SK-N-SH treated with all-trans-retinoic acid at 6 μM for 48 hours (cell line): ENCODE measurements around the gene MUC5AC.

ENCODE experiments used
- ATAC-seq: fragments of 200-7000 bp; cut with Tn5 transposase; 3 replicates; pipeline ENCODE4 v1.9.1; 2020; ENCODE audit warnings: mild to moderate bottlenecking, moderate library complexity
- ARNTL ChIP-seq: fragments of 450-650 bp; formaldehyde crosslinking; IDR thresholded peaks from 2 replicates; pipeline ENCODE4 v1.5.0; 2020; ENCODE audit warnings: low read depth, mild to moderate bottlenecking, moderate library complexity, borderline replicate concordance
- BACH2 ChIP-seq: fragments of 250-450 bp; sonication (Bioruptor Pico); IDR thresholded peaks from 2 replicates; pipeline ENCODE4 v1.9.0; 2021; ENCODE audit warnings: mild to moderate bottlenecking, borderline replicate concordance
- CSDC2 ChIP-seq: fragments of 250-450 bp; sonication (Bioruptor Pico); IDR thresholded peaks from 2 replicates; pipeline ENCODE4 v1.5.0; 2020; ENCODE audit warnings: mild to moderate bottlenecking, moderate library complexity
- ESRRG ChIP-seq: fragments of 250-450 bp; sonication (Bioruptor Pico); IDR thresholded peaks from 2 replicates; pipeline ENCODE4 v1.6.1; 2021; ENCODE audit warnings: mild to moderate bottlenecking
- GLIS3 ChIP-seq: fragments of 250-450 bp; sonication (Bioruptor Pico); IDR thresholded peaks from 2 replicates; pipeline ENCODE4 v1.5.0; 2020; ENCODE audit warnings: mild to moderate bottlenecking, moderate library complexity
- OSR1 ChIP-seq: fragments of 250-450 bp; sonication (Bioruptor Pico); IDR thresholded peaks from 2 replicates; pipeline ENCODE4 v1.8.0; 2022; ENCODE audit warnings: moderate library complexity, mild to moderate bottlenecking, inconsistent platforms
- PPARA ChIP-seq: fragments of 250-450 bp; sonication (Bioruptor Pico); IDR thresholded peaks from 2 replicates; pipeline ENCODE4 v1.5.0; 2020; ENCODE audit warnings: mild to moderate bottlenecking, borderline replicate concordance
- RARB ChIP-seq: fragments of 250-450 bp; sonication (Bioruptor Pico); IDR thresholded peaks from 2 replicates; pipeline ENCODE4 v1.8.0; 2021; ENCODE audit warnings: mild to moderate bottlenecking, moderate library complexity
- SNAI2 ChIP-seq: fragments of 250-450 bp; sonication (Bioruptor Pico); IDR thresholded peaks from 2 replicates; pipeline ENCODE4 v1.5.0; 2020; ENCODE audit warnings: mild to moderate bottlenecking, moderate library complexity
- TCF4 ChIP-seq: fragments of 250-450 bp; sonication (Bioruptor Pico); IDR thresholded peaks from 2 replicates; pipeline ENCODE4 v1.8.0; 2021; ENCODE audit warnings: mild to moderate bottlenecking, moderate library complexity, borderline replicate concordance
- TOX ChIP-seq: fragments of 250-450 bp; sonication (Bioruptor Pico); IDR thresholded peaks from 2 replicates; pipeline ENCODE4 v1.8.0; 2021; ENCODE audit warnings: mild to moderate bottlenecking, moderate library complexity, borderline replicate concordance
- ZC3H10 ChIP-seq: fragments of 250-450 bp; sonication (Bioruptor Pico); IDR thresholded peaks from 2 replicates; pipeline ENCODE4 v1.5.1; 2021; ENCODE audit warnings: mild to moderate bottlenecking, moderate library complexity
- ZFP3 ChIP-seq: fragments of 250-450 bp; sonication (Bioruptor Pico); IDR thresholded peaks from 2 replicates; pipeline ENCODE4 v1.5.0; 2020; ENCODE audit warnings: mild to moderate bottlenecking, moderate library complexity
- ZFP30 ChIP-seq: fragments of 450-650 bp; formaldehyde crosslinking; IDR thresholded peaks from 2 replicates; pipeline ENCODE4 v1.5.0; 2022; ENCODE audit warnings: mild to moderate bottlenecking, moderate library complexity
- ZNF565 ChIP-seq: fragments of 450-650 bp; formaldehyde crosslinking; conservative IDR thresholded peaks from 2 replicates; pipeline ENCODE4 v1.5.0; 2020; ENCODE audit warnings: low read depth, mild to moderate bottlenecking, moderate library complexity
- ZNF70 ChIP-seq: fragments of 450-650 bp; formaldehyde crosslinking; IDR thresholded peaks from 2 replicates; pipeline ENCODE4 v1.5.0; 2020; ENCODE audit warnings: mild to moderate bottlenecking, moderate library complexity
- ZNF8 ChIP-seq: fragments of 450-650 bp; formaldehyde crosslinking; IDR thresholded peaks from 2 replicates; pipeline ENCODE4 v1.5.0; 2020; ENCODE audit warnings: mild to moderate bottlenecking, moderate library complexity
- TF ChIP-seq, protein P1 (sequence below): fragments of 250-450 bp; sonication (Bioruptor Pico); IDR thresholded peaks from 2 replicates; pipeline ENCODE4 v1.8.0; 2021; ENCODE audit warnings: low read depth, mild to moderate bottlenecking, moderate library complexity, borderline replicate concordance
- TF ChIP-seq, protein P2 (sequence below): fragments of 250-450 bp; sonication (Bioruptor Pico); IDR thresholded peaks from 2 replicates; pipeline ENCODE4 v1.5.1; 2021; ENCODE audit warnings: mild to moderate bottlenecking, moderate library complexity
- TF ChIP-seq, protein P3 (sequence below): fragments of 250-450 bp; sonication (Bioruptor Pico); IDR thresholded peaks from 2 replicates; pipeline ENCODE4 v1.8.0; 2020; ENCODE audit warnings: mild to moderate bottlenecking, moderate library complexity, borderline replicate concordance
- TF ChIP-seq, protein P4 (sequence below): fragments of 250-450 bp; sonication (Bioruptor Pico); IDR thresholded peaks from 2 replicates; pipeline ENCODE4 v1.5.1; 2020; ENCODE audit warnings: low read depth, mild to moderate bottlenecking, moderate library complexity
- TF ChIP-seq, protein P5 (sequence below): fragments of 250-450 bp; sonication (Bioruptor Pico); IDR thresholded peaks from 2 replicates; pipeline ENCODE4 v1.5.0; 2020; ENCODE audit warnings: mild to moderate bottlenecking, moderate library complexity

Gene MUC5AC

DNA sequence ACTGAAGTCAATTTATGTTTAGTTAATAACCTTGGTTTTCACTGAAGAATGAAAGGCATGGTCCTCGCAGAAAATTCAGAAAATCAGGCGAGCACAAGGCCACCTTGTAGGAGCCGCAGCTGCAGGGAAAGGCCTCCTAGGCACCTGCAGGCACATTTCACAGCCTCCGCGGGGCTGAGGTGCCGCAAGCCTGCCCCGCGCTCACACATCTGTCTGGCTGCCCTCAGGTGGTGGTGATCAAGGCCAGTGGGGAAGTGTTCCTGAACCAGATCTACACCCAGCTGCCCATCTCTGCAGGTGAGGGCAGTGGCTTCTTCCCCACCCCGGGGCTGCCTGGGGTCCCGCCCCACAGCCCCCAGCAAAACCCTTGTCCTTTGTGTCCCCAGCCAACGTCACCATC lies 10.5 kb downstream of the MUC5AC start (continued):
- TF ChIP-seq, protein P1, sequence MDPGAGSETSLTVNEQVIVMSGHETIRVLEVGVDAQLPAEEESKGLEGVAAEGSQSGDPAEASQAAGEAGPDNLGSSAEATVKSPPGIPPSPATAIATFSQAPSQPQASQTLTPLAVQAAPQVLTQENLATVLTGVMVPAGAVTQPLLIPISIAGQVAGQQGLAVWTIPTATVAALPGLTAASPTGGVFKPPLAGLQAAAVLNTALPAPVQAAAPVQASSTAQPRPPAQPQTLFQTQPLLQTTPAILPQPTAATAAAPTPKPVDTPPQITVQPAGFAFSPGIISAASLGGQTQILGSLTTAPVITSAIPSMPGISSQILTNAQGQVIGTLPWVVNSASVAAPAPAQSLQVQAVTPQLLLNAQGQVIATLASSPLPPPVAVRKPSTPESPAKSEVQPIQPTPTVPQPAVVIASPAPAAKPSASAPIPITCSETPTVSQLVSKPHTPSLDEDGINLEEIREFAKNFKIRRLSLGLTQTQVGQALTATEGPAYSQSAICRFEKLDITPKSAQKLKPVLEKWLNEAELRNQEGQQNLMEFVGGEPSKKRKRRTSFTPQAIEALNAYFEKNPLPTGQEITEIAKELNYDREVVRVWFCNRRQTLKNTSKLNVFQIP, result no peak

DNA sequence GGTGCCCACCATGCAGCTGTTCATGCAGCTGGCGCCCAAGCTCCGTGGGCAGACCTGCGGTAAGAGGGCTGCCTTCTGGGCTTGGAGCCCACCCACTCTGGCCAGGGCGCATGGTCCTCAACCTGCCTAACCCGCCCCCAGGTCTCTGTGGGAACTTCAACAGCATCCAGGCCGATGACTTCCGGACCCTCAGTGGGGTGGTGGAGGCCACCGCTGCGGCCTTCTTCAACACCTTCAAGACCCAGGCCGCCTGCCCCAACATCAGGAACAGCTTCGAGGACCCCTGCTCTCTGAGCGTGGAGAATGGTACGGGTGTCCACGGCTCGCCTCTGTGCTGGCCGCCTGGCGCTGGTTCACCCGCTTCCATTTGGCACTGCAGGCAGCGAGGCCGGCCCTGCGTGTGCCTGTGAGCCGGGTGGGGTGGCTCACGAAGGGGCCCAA lies 11.0 kb downstream of the MUC5AC start:
- no peak for TF ChIP-seq RARB
- no peak for TF ChIP-seq ZNF565 (CRISPR knock-in tag)
- TF ChIP-seq PPARA (CRISPR knock-in tag), result no peak
- TF ChIP-seq ZNF8 (CRISPR knock-in tag), result no peak
- no peak for TF ChIP-seq ARNTL (CRISPR knock-in tag)
- TF ChIP-seq, protein P2, sequence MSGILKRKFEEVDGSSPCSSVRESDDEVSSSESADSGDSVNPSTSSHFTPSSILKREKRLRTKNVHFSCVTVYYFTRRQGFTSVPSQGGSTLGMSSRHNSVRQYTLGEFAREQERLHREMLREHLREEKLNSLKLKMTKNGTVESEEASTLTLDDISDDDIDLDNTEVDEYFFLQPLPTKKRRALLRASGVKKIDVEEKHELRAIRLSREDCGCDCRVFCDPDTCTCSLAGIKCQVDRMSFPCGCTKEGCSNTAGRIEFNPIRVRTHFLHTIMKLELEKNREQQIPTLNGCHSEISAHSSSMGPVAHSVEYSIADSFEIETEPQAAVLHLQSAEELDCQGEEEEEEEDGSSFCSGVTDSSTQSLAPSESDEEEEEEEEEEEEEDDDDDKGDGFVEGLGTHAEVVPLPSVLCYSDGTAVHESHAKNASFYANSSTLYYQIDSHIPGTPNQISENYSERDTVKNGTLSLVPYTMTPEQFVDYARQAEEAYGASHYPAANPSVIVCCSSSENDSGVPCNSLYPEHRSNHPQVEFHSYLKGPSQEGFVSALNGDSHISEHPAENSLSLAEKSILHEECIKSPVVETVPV (CRISPR knock-in tag), result no peak
- TF ChIP-seq OSR1 (CRISPR knock-in tag), result no peak
- TF ChIP-seq, protein P3, sequence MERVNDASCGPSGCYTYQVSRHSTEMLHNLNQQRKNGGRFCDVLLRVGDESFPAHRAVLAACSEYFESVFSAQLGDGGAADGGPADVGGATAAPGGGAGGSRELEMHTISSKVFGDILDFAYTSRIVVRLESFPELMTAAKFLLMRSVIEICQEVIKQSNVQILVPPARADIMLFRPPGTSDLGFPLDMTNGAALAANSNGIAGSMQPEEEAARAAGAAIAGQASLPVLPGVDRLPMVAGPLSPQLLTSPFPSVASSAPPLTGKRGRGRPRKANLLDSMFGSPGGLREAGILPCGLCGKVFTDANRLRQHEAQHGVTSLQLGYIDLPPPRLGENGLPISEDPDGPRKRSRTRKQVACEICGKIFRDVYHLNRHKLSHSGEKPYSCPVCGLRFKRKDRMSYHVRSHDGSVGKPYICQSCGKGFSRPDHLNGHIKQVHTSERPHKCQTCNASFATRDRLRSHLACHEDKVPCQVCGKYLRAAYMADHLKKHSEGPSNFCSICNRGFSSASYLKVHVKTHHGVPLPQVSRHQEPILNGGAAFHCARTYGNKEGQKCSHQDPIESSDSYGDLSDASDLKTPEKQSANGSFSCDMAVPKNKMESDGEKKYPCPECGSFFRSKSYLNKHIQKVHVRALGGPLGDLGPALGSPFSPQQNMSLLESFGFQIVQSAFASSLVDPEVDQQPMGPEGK (CRISPR knock-in tag), result no peak
- TF ChIP-seq, protein P4, sequence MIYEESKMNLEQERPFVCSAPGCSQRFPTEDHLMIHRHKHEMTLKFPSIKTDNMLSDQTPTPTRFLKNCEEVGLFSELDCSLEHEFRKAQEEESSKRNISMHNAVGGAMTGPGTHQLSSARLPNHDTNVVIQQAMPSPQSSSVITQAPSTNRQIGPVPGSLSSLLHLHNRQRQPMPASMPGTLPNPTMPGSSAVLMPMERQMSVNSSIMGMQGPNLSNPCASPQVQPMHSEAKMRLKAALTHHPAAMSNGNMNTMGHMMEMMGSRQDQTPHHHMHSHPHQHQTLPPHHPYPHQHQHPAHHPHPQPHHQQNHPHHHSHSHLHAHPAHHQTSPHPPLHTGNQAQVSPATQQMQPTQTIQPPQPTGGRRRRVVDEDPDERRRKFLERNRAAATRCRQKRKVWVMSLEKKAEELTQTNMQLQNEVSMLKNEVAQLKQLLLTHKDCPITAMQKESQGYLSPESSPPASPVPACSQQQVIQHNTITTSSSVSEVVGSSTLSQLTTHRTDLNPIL (CRISPR knock-in tag), result no peak
- no peak for TF ChIP-seq ESRRG (CRISPR knock-in tag)
- TF ChIP-seq TCF4 (CRISPR knock-in tag), result no peak
- TF ChIP-seq ZNF70 (CRISPR knock-in tag), result no peak
- no peak for TF ChIP-seq ZFP30 (CRISPR knock-in tag)
- no peak for TF ChIP-seq SNAI2
- TF ChIP-seq TOX (CRISPR knock-in tag), result no peak
- no peak for TF ChIP-seq CSDC2 (CRISPR knock-in tag)
- no peak for TF ChIP-seq ZFP3
- no peak for TF ChIP-seq ZC3H10 (CRISPR knock-in tag)
- TF ChIP-seq, protein P5, sequence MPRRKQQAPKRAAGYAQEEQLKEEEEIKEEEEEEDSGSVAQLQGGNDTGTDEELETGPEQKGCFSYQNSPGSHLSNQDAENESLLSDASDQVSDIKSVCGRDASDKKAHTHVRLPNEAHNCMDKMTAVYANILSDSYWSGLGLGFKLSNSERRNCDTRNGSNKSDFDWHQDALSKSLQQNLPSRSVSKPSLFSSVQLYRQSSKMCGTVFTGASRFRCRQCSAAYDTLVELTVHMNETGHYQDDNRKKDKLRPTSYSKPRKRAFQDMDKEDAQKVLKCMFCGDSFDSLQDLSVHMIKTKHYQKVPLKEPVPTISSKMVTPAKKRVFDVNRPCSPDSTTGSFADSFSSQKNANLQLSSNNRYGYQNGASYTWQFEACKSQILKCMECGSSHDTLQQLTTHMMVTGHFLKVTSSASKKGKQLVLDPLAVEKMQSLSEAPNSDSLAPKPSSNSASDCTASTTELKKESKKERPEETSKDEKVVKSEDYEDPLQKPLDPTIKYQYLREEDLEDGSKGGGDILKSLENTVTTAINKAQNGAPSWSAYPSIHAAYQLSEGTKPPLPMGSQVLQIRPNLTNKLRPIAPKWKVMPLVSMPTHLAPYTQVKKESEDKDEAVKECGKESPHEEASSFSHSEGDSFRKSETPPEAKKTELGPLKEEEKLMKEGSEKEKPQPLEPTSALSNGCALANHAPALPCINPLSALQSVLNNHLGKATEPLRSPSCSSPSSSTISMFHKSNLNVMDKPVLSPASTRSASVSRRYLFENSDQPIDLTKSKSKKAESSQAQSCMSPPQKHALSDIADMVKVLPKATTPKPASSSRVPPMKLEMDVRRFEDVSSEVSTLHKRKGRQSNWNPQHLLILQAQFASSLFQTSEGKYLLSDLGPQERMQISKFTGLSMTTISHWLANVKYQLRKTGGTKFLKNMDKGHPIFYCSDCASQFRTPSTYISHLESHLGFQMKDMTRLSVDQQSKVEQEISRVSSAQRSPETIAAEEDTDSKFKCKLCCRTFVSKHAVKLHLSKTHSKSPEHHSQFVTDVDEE, result no peak
- no peak for TF ChIP-seq GLIS3 (CRISPR knock-in tag)
- ATAC-seq, result no peak

DNA sequence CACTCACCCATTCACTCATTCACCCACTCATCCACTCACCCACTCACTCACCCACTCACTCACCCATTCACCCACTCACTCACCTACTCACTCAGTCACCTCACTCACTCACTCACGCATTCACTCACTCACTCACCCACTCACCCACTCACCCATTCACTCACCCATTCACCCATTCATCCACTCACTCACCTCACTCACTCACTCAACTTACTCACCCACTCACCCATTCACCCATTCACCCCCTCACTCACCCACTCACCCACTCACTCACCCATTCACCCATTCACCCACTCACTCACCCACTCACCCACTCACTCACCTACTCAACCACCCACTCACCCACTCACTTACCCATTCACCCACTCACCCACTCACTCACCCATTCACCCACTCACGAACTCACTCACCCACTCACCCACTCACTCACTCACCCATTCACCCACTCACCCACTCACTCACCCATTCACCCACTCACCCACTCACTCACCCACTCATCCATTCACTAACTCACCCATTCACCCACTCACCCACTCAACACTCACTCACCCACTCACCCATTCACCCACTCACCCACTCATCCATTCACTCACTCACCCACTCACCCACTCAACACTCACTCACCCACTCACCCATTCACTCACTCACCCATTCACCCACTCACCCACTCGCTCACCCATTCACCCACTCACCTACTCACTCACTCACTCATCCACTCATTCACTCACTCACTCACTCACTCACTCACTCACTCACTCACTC lies 13.7 kb downstream of the MUC5AC start:
- no peak for ATAC-seq
- TF ChIP-seq, protein P3 (CRISPR knock-in tag), result no peak
- no peak for TF ChIP-seq ZNF70 (CRISPR knock-in tag)
- TF ChIP-seq BACH2 (CRISPR knock-in tag), result no peak
- TF ChIP-seq SNAI2, result no peak
- TF ChIP-seq OSR1 (CRISPR knock-in tag), result no peak
- TF ChIP-seq, protein P2 (CRISPR knock-in tag), result no peak
- no peak for TF ChIP-seq CSDC2 (CRISPR knock-in tag)
- no peak for TF ChIP-seq PPARA (CRISPR knock-in tag)
- TF ChIP-seq GLIS3 (CRISPR knock-in tag), result no peak
- TF ChIP-seq ARNTL (CRISPR knock-in tag), result no peak
- TF ChIP-seq ZC3H10 (CRISPR knock-in tag), result no peak
